ENCODE data around the gene PTPN7.
"Not testable (repeated sequence)": the region's sequence is repeated elsewhere in the genome, so short reads cannot be mapped to it uniquely, and the experiment has no call there.

The PTPN7 gene

GRCh38 chr1:202127836-202128622, 32.4 kb downstream of the PTPN7 start:
- no peak for DNase-seq

GRCh38 chr1:202127061-202127460, 33.3 kb downstream of the PTPN7 start:
- no peak for DNase-seq

GRCh38 chr1:202126426-202126825, 34.0 kb downstream of the PTPN7 start:
- no peak for DNase-seq

- no peak for DNase-seq
These were observed 34.8 kb downstream of the PTPN7 start for GRCh38 chr1:202125611-202126010.

GRCh38 chr1:202124142-202124541, 36.3 kb downstream of the PTPN7 start:
- no peak for DNase-seq

GRCh38 chr1:202123336-202123813, 37.0 kb downstream of the PTPN7 start:
- DNase-seq = no peak

- DNase-seq = no peak
These were observed 37.6 kb downstream of the PTPN7 start, which contains the start of gene GPR37L1 for GRCh38 chr1:202122639-202123335. Gene GPR37L1 (plus strand): TSS chr1:202122917. CDS start chr1:202122964, 47 bp downstream.

GRCh38 chr1:202121006-202121405, 39.4 kb downstream of the PTPN7 start:
- no peak for DNase-seq

- DNase-seq = no peak
These were observed 42.5 kb downstream of the PTPN7 start for GRCh38 chr1:202117898-202118371.

GRCh38 chr1:202116287-202116686, 44.1 kb downstream of the PTPN7 start:
- no peak for DNase-seq

- no peak for DNase-seq
These were observed 46.6 kb downstream of the PTPN7 start for GRCh38 chr1:202113690-202114300.

- DNase-seq = no peak
These were observed 47.3 kb downstream of the PTPN7 start for GRCh38 chr1:202112859-202113689.

GRCh38 chr1:202111589-202111988, 48.8 kb downstream of the PTPN7 start:
- DNase-seq = not testable (repeated sequence)

- DNase-seq = no peak
These were observed 49.4 kb downstream of the PTPN7 start for GRCh38 chr1:202110977-202111376.

GRCh38 chr1:202107801-202108731, 52.3 kb downstream of the PTPN7 start:
- DNase-seq = no peak

- no peak for DNase-seq
These were observed 53.1 kb downstream of the PTPN7 start for GRCh38 chr1:202107321-202107761.

- no peak for DNase-seq
These were observed 53.8 kb downstream of the PTPN7 start for GRCh38 chr1:202106340-202107254.

- DNase-seq = no peak
These were observed 54.6 kb downstream of the PTPN7 start for GRCh38 chr1:202105571-202106339.

- no peak for DNase-seq
These were observed 56.3 kb downstream of the PTPN7 start for GRCh38 chr1:202104073-202104472.

Data from activated effector memory CD4-positive, alpha-beta T cell treated with anti-CD3 and anti-CD28 coated beads, Interleukin-2, amount 50 U/mL, for 16 hours (primary cell).